ENCODE measurements around the gene FBXO7.

The FBXO7 gene

GRCh38 chr22:32533265-32534111, 58.9 kb downstream of the FBXO7 start:
- Histone ChIP-seq H3K4me1 (ENCODE audit: control insufficient read depth, low read depth, low read length) (peaks cover 3% of the 10 kb centered on the region), H3K4me3 (ENCODE audit: low read length) (no peak overlapping the region), H3K9me3 (ENCODE audit: control insufficient read depth, low read depth, low read length) (no peaks in the 10 kb centered on the region), H3K27ac (ENCODE audit: low read length) (no peak overlapping the region), H3K9ac (ENCODE audit: low read length) (no peak overlapping the region), H3K27me3 (ENCODE audit: control insufficient read depth, insufficient read depth, low read length) (no peaks in the 10 kb centered on the region), H3K36me3 (ENCODE audit: control insufficient read depth, low read depth, low read length) (no peaks in the 10 kb centered on the region)

GRCh38 chr22:32534252-32535235, 59.9 kb downstream of the FBXO7 start:
- Histone ChIP-seq H3K9ac (ENCODE audit: low read length) (no peak overlapping the region), H3K9me3 (ENCODE audit: control insufficient read depth, low read depth, low read length) (no peaks in the 10 kb centered on the region), H3K36me3 (ENCODE audit: control insufficient read depth, low read depth, low read length) (no peaks in the 10 kb centered on the region), H3K27ac (ENCODE audit: low read length) (no peak overlapping the region), H3K4me1 (ENCODE audit: control insufficient read depth, low read depth, low read length) (peaks cover 3% of the 10 kb centered on the region), H3K27me3 (ENCODE audit: control insufficient read depth, insufficient read depth, low read length) (no peaks in the 10 kb centered on the region), H3K4me3 (ENCODE audit: low read length) (no peak overlapping the region)

- no peaks in the 10 kb centered on the region for H3K27me3 ChIP-seq (ENCODE audit: control insufficient read depth, insufficient read depth, low read length)
Measured at GRCh38 chr22:32535531-32536190, 61.0 kb downstream of the FBXO7 start.

GRCh38 chr22:32536352-32536751, 61.7 kb downstream of the FBXO7 start:
- Histone ChIP-seq H3K9me3 (ENCODE audit: control insufficient read depth, low read depth, low read length) (no peaks in the 10 kb centered on the region), H3K27ac (ENCODE audit: low read length) (no peak overlapping the region), H3K36me3 (ENCODE audit: control insufficient read depth, low read depth, low read length) (no peaks in the 10 kb centered on the region), H3K9ac (ENCODE audit: low read length) (no peak overlapping the region), H3K27me3 (ENCODE audit: control insufficient read depth, insufficient read depth, low read length) (no peaks in the 10 kb centered on the region), H3K4me1 (ENCODE audit: control insufficient read depth, low read depth, low read length) (peaks cover 3% of the 10 kb centered on the region), H3K4me3 (ENCODE audit: low read length) (no peak overlapping the region)

More at GRCh38 chr22:32535531-32536190, 61.0 kb downstream of the FBXO7 start:
- H3K36me3 ChIP-seq (ENCODE audit: control insufficient read depth, low read depth, low read length), result no peaks in the 10 kb centered on the region
- no peaks in the 10 kb centered on the region for H3K9me3 ChIP-seq (ENCODE audit: control insufficient read depth, low read depth, low read length)
- no peak overlapping the region for H3K9ac ChIP-seq (ENCODE audit: low read length)
- peaks cover 3% of the 10 kb centered on the region for H3K4me1 ChIP-seq (ENCODE audit: control insufficient read depth, low read depth, low read length)
- H3K27ac ChIP-seq (ENCODE audit: low read length), result no peak overlapping the region
- H3K4me3 ChIP-seq (ENCODE audit: low read length), result no peak overlapping the region

GRCh38 chr22:32538521-32538920, 63.9 kb downstream of the FBXO7 start:
- H3K36me3 ChIP-seq (ENCODE audit: control insufficient read depth, low read depth, low read length), result no peaks in the 10 kb centered on the region
- H3K27ac ChIP-seq (ENCODE audit: low read length), result no peak overlapping the region

GRCh38 chr22:32539631-32540421, 65.2 kb downstream of the FBXO7 start:
- Histone ChIP-seq H3K4me3 (ENCODE audit: low read length) (no peak overlapping the region), H3K27ac (ENCODE audit: low read length) (no peak overlapping the region), H3K36me3 (ENCODE audit: control insufficient read depth, low read depth, low read length) (no peaks in the 10 kb centered on the region), H3K9me3 (ENCODE audit: control insufficient read depth, low read depth, low read length) (no peaks in the 10 kb centered on the region), H3K4me1 (ENCODE audit: control insufficient read depth, low read depth, low read length) (no peaks in the 10 kb centered on the region), H3K9ac (ENCODE audit: low read length) (no peak overlapping the region), H3K27me3 (ENCODE audit: control insufficient read depth, insufficient read depth, low read length) (no peaks in the 10 kb centered on the region)

More at GRCh38 chr22:32538521-32538920, 63.9 kb downstream of the FBXO7 start:
- Histone ChIP-seq H3K4me3 (ENCODE audit: low read length) (no peak overlapping the region), H3K9me3 (ENCODE audit: control insufficient read depth, low read depth, low read length) (no peaks in the 10 kb centered on the region), H3K9ac (ENCODE audit: low read length) (no peak overlapping the region), H3K27me3 (ENCODE audit: control insufficient read depth, insufficient read depth, low read length) (no peaks in the 10 kb centered on the region), H3K4me1 (ENCODE audit: control insufficient read depth, low read depth, low read length) (no peaks in the 10 kb centered on the region)

GRCh38 chr22:32541481-32541880, 66.9 kb downstream of the FBXO7 start:
- no peak overlapping the region for H3K9ac ChIP-seq (ENCODE audit: low read length)
- H3K36me3 ChIP-seq (ENCODE audit: control insufficient read depth, low read depth, low read length), result no peaks in the 10 kb centered on the region
- no peaks in the 10 kb centered on the region for H3K4me1 ChIP-seq (ENCODE audit: control insufficient read depth, low read depth, low read length)
- H3K27ac ChIP-seq (ENCODE audit: low read length), result no peak overlapping the region
- no peak overlapping the region for H3K4me3 ChIP-seq (ENCODE audit: low read length)
- no peaks in the 10 kb centered on the region for H3K27me3 ChIP-seq (ENCODE audit: control insufficient read depth, insufficient read depth, low read length)
- no peaks in the 10 kb centered on the region for H3K9me3 ChIP-seq (ENCODE audit: control insufficient read depth, low read depth, low read length)

GRCh38 chr22:32542066-32542676, 67.6 kb downstream of the FBXO7 start:
- Histone ChIP-seq H3K27me3 (ENCODE audit: control insufficient read depth, insufficient read depth, low read length) (no peaks in the 10 kb centered on the region), H3K36me3 (ENCODE audit: control insufficient read depth, low read depth, low read length) (no peaks in the 10 kb centered on the region), H3K27ac (ENCODE audit: low read length) (no peak overlapping the region), H3K9ac (ENCODE audit: low read length) (no peak overlapping the region), H3K4me1 (ENCODE audit: control insufficient read depth, low read depth, low read length) (no peaks in the 10 kb centered on the region), H3K9me3 (ENCODE audit: control insufficient read depth, low read depth, low read length) (no peaks in the 10 kb centered on the region), H3K4me3 (ENCODE audit: low read length) (no peak overlapping the region)

GRCh38 chr22:32542677-32543357, 68.2 kb downstream of the FBXO7 start:
- H3K36me3 ChIP-seq (ENCODE audit: control insufficient read depth, low read depth, low read length), result no peaks in the 10 kb centered on the region
- no peak overlapping the region for H3K4me3 ChIP-seq (ENCODE audit: low read length)
- H3K4me1 ChIP-seq (ENCODE audit: control insufficient read depth, low read depth, low read length), result no peaks in the 10 kb centered on the region
- H3K27me3 ChIP-seq (ENCODE audit: control insufficient read depth, insufficient read depth, low read length), result no peaks in the 10 kb centered on the region
- H3K9ac ChIP-seq (ENCODE audit: low read length), result no peak overlapping the region
- no peak overlapping the region for H3K27ac ChIP-seq (ENCODE audit: low read length)
- no peaks in the 10 kb centered on the region for H3K9me3 ChIP-seq (ENCODE audit: control insufficient read depth, low read depth, low read length)

GRCh38 chr22:32544953-32545558, 70.4 kb downstream of the FBXO7 start:
- no peaks in the 10 kb centered on the region for H3K9me3 ChIP-seq (ENCODE audit: control insufficient read depth, low read depth, low read length)
- no peaks in the 10 kb centered on the region for H3K27me3 ChIP-seq (ENCODE audit: control insufficient read depth, insufficient read depth, low read length)
- no peak overlapping the region for H3K9ac ChIP-seq (ENCODE audit: low read length)
- no peak overlapping the region for H3K4me3 ChIP-seq (ENCODE audit: low read length)
- H3K4me1 ChIP-seq (ENCODE audit: control insufficient read depth, low read depth, low read length), result no peaks in the 10 kb centered on the region
- no peak overlapping the region for H3K27ac ChIP-seq (ENCODE audit: low read length)
- no peaks in the 10 kb centered on the region for H3K36me3 ChIP-seq (ENCODE audit: control insufficient read depth, low read depth, low read length)

All from iPS-18a (cell line).